Liver (tissue), 3 donors: ENCODE data around the gene PMPCB.

Experiments
- CTCF ChIP-seq: fragments of 150-350 bp; IDR thresholded peaks from 2 replicates; pipeline ENCODE4 v1.5.1; 2017; ENCODE audit warnings: improper control_type of control experiment, low read depth, low read length; ENCODE audit not compliant: missing input control
- EGR1 ChIP-seq, 2 donors: IDR thresholded peaks; 2 replicates each; pipeline ENCODE4 v1.6.1; 2016 to 2018; ENCODE audit warnings: antibody characterized with exemption in 2 of 2, low read depth in 2 of 2
- donor health status: healthy.
- donor health status: healthy.

GRCh38 chr7:103349805-103350204 is 52.6 kb downstream of the PMPCB start:
- no peak for TF ChIP-seq CTCF
- TF ChIP-seq EGR1 (IDR thresholded peaks at IDR 0.05; ENCODE audit: low read depth in 2 of 2) = no peak
